GM23338 (cell line): ENCODE results near the gene FOCAD. TPM values are rescaled to one million over a fixed set of nuclear protein-coding genes. Genes with fewer than 3 reads are reported as not detected.

Source experiments
- JUNB ChIP-seq: IDR thresholded peaks from one replicate; pipeline ENCODE4 v1.6.1; 2016; ENCODE audit warnings: antibody characterized with exemption; ENCODE audit not compliant: unreplicated experiment
- ZNF462 ChIP-seq: fragments of 250-450 bp; sonication (Bioruptor Pico); IDR thresholded peaks from 2 replicates; pipeline ENCODE4 v1.5.0; 2020; ENCODE audit warnings: mild to moderate bottlenecking, moderate library complexity
- polyA plus RNA-seq: library from polyadenylated mRNA; unstranded; fragments of >200 nt; fragmentation: Nextera tagmentation; extraction: Ambion mirVana; gene quantifications from 2 replicates; pipeline ENCODE4 v1.2.1, GENCODE V29; 2016
- total RNA-seq: library from RNA; depleted of rRNA; stranded (reverse); fragments of >200 nt; shearing (Covaris generic); gene quantifications from 2 replicates; pipeline ENCODE4 v1.2.3, GENCODE V29; 2014
- TF ChIP-seq, protein P1 (sequence below): IDR thresholded peaks from one replicate; pipeline ENCODE4 v1.6.1; 2018; ENCODE audit warnings: antibody characterized with exemption; ENCODE audit not compliant: unreplicated experiment

FOCAD gene
- total and polyA plus RNA-seq, 2 experiments from 2014 or later = 13.7 to 66.5 TPM

DNA sequence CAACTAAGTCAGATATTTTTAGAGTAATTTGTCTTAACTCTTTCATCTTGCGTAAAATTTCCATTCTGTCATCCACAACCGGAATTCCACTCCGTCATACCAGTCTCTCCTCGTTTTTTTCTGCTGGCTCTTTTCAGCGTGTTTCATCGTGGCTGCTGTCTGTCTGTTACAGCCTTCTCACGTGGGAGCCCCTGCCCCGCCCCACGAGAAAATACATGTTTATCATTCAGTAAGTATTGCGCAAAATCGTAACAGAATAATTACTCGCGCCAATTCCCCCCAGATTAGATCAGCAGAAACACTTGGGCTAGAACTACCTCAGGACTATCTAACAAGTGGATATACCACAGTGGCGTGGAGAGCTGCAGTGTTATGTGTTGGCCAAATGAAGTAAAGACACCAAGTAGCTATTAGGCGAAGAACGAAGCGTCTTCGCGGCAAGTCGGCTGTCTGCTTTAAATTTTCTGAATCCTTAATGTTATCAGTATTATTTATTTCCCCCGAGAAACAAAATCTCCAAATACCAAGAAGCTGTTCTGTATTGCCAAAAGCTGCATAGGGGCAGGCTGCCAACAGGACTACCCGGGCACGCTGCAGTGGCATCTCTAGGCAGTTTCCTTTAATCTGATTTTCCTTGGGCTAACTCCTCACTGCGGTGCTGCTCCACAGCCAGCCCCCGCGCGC is 566 bp upstream of the FOCAD start (continued):
- TF ChIP-seq ZNF462 (CRISPR knock-in tag) = no peak
- TF ChIP-seq, protein P1, sequence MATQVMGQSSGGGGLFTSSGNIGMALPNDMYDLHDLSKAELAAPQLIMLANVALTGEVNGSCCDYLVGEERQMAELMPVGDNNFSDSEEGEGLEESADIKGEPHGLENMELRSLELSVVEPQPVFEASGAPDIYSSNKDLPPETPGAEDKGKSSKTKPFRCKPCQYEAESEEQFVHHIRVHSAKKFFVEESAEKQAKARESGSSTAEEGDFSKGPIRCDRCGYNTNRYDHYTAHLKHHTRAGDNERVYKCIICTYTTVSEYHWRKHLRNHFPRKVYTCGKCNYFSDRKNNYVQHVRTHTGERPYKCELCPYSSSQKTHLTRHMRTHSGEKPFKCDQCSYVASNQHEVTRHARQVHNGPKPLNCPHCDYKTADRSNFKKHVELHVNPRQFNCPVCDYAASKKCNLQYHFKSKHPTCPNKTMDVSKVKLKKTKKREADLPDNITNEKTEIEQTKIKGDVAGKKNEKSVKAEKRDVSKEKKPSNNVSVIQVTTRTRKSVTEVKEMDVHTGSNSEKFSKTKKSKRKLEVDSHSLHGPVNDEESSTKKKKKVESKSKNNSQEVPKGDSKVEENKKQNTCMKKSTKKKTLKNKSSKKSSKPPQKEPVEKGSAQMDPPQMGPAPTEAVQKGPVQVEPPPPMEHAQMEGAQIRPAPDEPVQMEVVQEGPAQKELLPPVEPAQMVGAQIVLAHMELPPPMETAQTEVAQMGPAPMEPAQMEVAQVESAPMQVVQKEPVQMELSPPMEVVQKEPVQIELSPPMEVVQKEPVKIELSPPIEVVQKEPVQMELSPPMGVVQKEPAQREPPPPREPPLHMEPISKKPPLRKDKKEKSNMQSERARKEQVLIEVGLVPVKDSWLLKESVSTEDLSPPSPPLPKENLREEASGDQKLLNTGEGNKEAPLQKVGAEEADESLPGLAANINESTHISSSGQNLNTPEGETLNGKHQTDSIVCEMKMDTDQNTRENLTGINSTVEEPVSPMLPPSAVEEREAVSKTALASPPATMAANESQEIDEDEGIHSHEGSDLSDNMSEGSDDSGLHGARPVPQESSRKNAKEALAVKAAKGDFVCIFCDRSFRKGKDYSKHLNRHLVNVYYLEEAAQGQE = no peak
- no peak for TF ChIP-seq JUNB
